NCI-H524 treated with DMSO at 0.1 percent for 48 hours (cell line): ENCODE data around the gene TRAP1.
A peak's percentile ranks its signal among the peaks of the same experiment; 100 is the strongest.
"Not testable (repeated sequence)": the region's sequence is repeated elsewhere in the genome, so short reads cannot be mapped to it uniquely, and the experiment has no call there.

Source experiments
- DNase-seq: peaks from one replicate; lab custom pipeline; 2025; lab: John Stamatoyannopoulos, UW

The TRAP1 gene

DNA sequence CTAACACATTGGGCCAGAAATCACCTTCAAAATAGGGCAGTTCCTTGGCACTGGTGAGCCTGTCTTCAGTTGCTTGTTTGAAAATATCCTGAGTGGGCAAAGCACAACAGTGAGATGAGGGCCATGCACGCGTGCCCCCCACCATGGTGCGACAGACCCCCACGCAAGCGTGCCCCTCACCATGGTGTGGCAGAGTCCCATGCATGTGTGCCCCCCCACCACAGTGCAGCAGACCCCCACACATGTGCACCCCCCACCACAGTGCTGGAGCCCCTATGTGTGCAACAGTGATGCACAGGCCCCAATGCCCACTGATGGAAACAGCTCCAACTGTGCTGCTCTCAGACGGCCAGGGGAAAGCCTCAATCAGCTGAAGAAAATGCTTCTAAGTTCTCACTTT is 18.8 kb upstream of the TRAP1 start:
- DNase-seq: no peak

DNA sequence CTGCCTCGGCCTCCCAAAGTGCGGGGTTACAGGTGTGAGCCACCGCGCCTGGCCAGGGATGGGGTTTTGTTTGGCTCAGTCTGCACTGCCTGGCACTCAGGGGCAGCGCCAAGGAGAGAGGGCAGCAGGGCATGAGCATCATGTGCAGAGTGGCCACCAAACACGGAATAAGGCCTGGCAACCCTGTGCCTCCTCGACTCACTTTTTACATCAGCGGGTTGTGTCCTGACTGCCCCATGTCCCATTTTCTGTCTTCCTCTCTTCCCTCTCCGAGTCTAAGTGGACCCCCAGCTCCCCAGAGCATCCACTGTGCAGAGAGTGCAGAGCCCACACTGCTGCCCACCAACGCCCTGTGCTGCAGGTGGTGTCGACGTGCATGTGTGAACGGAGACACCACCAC is 18.2 kb upstream of the TRAP1 start:
- no peak for DNase-seq

DNA sequence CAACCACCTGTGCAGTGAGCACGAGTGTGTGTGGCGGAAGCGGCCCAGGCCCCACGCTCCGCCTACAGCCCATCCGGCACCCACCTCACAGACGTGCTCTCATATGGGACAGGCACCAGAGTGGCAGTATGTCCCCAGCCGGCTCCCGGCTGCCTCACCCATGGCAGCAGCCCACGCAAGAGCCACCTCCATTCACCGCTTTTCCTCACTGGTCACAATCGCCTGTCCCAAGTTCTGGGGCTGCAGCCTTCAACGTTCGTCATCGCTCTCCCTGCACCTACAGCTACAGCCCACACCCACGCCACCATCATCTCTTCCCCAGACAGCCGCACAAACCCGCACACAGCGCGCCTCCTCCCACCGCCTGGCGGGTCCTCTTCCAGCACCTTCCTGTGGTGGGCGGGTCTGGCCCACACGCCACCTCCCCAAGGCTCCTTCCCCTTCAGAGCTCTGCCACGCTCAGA is 17.5 kb upstream of the TRAP1 start:
- no peak for DNase-seq

DNA sequence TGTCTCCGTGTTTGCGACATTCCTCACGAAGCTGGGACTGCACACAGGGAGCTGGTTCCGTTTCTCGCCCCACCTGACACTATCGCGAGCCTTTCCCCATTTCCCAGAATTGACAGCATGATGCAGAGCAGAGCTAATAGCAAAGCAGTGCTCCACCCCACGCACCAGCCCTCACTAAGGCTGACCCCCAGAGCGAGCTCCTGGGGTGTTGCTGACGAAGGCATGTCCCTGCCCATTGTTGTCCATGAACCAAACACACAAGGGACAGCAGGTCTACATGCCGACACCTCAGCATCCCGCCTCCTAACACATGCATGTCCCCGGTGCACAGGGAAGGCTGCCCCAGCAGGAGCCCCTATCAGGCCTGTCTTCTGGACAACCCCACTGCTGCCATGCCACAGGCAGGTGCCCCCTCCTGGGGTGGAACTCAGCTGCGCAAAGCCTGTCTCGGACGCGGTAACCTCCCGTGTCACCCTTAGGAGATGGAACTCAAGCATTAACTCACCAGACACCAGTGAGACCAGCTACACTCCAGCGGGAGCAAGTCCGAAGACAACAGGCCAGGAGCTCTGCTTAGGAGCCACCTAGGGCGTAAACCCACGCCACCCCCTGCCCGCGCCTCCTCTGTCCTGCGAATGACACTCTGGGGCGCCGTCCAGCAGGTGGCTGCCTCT is 16.9 kb upstream of the TRAP1 start:
- DNase-seq: no peak

DNA sequence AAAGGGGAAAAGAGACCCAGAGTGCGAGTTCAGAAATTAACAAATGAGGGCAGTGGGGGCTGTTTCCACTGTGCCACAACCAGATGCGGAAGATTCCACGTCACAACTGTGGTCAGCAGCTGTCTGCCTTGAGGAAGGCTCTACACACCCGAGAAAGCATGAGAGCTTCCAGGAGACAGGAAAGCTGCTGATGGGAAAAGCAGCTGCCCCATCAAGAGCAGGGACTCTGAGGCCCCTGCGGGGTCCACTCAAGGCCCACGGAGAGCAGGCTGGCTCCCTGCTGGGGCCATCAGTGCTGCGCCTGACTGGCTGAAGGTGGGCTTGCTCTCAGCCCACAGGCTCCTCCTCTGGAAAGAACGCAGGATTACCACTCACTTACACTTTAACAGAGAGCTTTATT is 14.8 kb upstream of the TRAP1 start:
- no peak for DNase-seq

DNA sequence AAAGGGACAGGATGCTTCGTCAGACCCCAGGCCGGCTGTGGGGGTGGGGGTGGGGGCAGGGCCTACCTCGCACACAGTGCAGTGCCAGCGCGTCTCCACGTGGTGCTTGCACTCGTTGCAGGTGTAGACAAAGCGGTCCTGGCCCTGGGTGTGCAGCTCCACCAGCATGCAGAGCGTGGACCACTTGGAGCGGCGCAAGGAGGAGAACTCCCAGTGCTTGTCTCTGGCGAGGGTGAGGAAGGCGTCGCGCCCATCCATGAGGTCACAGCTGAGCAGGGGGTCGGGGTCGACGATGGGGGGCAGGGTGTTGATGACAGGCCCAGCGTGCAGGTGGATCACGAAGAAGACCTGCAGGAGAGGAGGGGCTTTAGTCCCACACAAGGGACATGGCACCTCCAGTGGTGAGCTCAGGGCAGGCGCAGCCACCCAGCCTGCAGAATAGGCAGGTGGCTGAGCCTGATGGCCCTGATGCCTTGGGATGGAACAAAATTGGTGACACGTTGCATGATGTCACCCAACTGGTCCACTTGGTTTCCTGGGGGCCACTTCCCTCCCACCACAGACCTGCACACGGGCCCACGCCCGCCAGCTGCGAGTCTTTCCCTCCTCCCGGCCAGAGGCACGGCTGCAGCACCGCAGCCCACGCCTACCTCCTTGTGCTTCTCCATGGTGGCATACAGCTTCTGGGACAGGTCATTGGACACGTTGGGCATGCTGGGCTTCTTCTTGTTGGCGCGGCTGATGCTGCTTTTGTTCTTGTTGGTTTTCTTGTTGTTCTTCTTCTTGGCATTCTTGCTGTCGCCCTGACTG is 14.0 kb upstream of the TRAP1 start:
- no peak for DNase-seq

DNA sequence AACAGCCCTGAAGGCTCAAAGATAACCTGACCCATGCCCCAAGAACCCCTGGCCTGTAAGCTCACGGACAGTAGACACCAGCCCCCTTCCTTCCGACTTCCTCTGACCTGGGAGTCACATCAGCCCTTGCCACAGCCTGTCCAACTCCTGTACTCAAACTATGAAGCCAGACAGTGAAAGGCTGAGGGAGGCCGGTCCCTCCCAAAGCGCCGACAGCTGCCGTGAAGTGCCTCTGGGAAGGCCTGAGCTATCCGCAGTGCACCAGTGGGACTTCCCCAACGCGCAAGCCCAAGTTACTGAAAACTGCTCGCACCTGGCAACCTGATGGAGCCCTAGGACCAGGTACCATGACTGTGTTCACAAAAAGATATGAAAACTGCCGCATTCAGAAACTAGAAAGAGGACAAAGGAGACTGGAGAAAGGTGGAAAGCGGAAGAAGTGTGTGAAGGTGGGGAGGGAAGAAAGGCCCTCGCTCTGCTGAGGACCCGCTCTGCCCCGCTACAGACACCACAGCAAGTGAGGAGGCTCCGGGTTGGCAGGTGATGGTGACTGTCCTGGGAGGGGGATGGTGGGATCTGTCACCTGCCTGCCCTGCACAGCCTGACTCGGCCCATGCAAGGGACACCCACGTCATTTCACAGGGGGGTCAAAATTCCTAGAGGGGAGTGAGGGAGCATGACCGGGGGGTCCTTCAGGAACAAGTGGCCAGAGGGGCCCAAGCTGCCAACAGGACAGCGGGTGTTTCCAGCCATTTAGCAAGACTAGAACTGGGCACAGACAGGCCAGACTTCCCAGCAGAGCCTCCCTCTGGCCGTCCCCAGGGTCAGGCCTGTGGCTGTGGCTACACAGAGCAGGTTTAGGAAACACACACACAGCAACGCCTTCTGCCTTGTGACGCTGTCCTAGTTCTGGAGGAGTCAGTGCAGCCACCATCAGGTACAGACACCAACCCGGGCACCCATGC is 13.1 kb upstream of the TRAP1 start:
- no peak for DNase-seq

DNA sequence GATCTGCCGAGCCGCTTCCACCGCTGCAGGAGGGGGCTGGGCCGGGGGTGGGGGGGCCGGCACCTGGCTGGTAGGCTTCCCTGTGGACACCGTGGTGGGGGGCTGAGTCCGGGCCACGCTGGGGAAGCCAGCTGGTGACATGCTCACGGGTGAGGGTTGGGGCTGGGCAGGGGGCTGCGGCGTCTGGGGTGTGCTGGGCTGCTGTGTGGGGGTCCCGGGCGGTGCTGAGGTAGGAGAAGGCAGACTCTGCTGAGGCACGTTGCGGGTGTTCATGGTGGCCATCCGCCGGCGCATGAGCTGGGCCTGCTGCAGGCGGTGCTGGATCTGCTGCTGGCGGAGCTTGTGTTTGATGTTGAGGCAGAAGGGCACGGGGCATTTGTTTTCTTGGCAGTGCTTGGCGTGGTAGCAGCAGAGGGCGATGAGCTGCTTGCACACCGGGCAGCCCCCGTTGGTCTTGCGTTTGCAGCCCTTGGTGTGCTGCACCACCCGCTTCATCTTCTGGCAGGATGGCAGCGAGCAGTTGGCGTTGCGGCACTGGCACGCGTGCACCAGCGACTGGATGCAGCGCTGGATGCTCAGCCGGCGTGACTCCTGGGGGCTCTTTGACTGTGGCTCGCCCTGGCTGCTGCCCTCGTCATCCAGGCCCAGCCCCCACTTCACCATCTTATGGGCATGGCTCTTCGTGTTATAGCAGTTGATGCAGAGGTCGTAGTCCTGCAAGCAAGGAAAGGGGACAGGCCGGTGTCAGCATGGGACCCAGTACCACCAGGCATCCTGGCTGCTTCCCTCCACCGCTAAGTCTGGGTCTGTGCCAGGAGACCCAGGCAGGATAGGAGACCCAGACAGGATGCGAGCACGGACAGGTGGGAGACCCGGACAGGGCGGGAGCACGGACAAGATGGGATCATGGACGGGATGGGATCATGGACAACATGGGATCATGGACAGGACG is 12.1 kb upstream of the TRAP1 start:
- DNase-seq: no peak

DNA sequence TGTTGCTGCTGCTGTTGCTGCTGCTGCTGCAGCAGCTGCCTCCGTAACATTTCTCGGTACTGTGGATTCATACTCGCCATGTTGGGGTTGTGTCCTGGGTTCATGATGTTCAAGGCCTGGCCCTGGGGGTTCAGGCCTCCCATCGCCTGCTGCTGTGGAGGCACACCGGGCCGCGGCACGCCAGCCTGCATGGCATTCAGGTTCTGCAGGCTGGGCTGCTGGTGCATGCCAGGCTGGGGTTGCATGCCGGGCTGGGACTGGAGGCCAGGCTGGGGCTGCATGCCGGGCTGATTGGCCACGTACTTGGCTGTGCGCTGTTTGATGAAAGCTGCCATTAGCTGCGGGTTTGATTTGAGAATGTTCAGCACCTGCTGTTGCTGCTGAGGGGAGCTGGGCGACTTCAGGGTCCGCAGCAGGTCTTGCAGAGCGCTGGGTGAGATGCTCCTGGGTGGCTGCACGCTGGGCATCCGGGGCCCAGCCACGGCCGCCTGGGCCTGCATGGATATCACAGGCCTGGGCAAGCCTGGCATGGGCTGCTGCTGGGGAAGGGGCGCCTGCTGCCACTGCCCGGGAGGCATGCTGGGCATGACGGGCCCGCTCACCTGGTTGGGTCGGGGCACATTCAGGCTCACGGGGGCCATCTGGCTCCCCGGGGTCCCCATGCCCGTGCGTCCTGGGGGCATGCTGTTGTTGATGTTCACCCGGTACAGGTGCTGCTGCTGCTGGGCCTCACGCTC is 11.3 kb upstream of the TRAP1 start:
- DNase-seq: no peak

DNA sequence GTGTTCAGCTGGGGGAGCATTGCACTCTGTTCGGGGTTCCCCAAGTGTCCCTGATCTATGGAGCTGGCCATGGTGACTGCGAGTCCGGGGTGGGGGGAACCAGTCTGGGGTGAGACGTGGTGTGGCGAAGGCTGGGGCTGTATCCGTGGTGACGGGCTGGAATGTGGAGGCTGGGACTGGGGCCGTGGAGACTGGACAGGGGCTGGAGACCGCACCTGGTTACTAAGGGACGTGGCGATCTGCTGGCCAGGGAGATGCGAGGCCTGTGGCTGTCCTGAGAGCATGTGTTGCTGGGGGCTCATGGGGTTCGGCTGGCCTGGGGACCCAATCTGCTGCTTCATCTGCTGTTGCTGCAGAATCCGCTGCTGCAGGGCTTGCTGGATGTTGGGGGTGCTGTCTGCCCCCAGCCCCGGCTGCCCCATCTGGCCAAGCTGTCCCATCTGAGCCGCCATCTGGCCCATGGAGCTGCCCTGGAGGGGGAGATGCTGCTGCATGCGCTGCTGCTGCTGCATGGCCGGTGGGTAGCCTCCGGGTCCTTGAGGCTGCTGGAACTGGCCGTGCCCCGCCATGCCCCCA is 10.6 kb upstream of the TRAP1 start:
- peak; percentile 55 for DNase-seq

DNA sequence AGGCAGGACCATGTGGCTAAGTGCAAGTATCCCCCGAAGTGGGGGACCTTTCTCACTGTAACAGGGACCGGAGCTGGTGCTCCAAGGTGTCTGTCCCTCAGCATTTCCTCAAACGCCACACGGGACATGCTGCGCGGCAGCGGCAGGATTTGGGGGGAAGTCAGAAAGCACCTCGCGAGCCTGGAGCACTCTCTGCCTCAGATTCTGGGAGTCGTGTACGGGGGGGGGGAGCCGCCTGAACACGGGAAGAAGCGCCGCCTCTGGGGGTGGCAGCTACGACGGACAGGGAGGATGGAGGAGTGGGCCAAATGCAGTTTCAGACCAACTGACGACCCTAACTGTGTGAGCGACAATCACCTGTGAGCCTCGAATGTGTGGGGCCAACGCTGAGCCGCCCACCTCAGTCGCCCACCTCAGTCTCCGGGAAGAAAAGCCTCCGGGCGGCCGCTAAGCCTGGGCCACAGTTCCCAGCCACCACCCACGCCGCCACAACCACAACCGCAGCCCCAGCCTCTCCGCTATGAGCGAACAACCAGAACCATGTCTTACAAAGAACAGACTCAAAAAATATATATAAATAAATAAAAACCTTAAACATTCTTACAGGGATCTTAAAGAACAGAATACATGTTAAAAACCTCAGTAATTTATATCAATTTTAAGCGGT is 8.8 kb upstream of the TRAP1 start:
- DNase-seq: no peak

DNA sequence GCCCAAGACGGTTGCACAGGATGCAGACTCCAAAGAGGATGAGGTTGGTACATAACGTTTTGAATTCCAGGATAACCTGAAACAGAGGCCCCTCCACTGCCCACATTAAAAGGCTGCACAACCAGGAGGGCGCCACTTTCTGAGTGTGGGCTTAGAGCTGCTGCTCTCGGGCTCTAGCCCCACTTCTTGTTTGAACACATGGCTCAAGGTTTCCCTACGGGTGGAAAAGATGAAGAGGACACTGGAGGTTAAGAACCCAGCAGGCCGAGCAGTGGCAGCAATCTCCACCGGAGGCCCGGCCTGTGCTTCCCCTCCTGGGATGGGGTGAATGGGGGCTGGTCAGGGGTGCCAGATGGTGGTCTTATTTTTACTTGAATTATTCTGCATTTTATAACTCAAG is 8.0 kb upstream of the TRAP1 start:
- no peak for DNase-seq

DNA sequence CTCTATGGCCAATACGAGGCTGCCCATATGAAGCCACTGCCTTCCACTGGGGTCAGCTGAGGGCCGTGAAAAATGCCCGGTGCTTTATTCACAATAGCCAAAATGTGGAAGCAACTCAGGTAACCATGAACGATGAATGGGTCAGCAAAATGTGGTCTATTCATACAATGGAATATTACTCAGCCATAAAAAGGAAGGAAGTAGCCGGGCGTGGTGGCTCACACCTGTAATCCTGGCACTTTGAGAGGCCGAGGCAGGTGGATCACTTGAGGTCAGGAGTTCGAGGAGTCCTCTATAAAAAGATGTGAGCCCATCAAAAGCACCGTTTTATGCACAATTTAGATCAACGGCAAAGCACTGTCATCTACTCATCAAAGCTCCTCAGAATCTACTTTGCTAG is 5.2 kb upstream of the TRAP1 start:
- DNase-seq: no peak

DNA sequence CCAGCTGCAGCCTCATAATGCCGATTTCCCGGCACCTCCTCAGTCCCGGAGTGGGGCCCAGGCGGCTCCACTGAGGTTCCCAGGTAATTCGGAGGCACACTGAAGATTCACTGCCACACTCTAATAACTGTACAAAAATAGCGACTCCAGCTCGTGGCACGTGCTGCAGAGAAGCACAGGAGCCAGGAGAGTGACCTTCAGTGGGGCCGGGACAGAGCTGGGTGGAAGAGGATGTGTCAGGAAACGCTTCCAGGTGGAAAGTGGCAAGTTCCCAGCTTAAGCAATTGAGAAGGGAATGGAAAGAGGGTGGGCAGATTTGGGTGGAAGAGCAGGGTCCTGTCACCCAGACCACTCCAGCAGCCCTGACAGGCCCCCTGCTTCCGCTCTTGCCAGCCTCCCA is 3.1 kb upstream of the TRAP1 start:
- no peak for DNase-seq

DNA sequence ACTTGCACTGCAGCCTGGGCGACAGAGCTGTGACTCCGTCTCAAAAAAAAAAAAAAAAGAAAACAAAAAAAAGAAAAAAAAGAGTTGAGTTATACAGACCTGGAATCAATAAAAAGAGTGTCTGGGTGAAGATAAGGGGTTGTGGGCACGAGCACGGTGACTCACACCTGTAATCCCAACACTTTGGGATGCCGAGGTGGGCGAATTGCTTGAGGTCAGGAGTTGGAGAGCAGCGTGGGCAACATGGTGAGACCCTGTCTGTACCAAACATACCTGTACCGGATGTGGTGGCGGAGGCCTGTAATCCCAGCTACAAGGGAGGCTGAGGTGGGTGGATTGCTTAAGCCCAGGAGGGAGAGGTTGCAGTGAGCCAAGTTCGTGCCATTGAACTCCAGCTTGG is 1.3 kb upstream of the TRAP1 start:
- no peak for DNase-seq

DNA sequence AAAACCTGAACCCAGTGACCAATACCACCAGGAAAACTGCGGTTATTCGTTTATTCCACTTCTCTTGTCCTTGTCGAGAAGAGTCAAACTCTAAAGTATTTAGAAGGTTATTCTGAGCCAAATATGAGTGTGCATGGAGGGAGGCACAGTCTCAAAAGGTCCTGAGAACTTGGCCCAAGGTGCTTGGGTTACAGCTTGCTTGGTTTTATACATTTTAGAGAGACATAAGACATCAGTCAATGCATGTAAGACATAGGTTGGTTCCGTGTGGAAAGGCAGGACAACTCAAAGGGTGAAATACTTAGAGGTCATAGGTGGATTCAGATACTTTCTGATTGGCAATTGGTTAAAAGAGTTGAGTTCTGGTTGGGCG is 681 bp upstream of the TRAP1 start:
- no peak for DNase-seq

DNA sequence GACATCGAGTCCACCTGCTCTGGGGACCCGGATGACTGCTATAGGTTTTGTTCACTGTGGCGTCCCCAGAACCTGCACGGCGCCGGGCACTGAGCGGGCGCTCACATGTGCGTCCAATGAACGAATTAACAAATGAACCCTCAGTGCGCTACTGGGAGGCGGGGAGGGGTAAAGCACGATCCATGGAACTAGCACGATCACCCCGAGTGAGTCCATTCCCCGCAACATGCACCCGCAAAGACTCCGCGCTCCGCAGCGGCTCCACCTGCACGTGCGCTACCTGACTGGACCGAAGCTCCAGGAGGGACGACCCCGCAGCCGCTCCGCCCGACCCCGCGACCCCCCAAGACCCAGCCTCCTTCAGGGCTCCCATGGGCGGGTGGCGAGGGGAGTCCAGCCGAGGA is 491 bp downstream of the TRAP1 start:
- no peak for DNase-seq

DNA sequence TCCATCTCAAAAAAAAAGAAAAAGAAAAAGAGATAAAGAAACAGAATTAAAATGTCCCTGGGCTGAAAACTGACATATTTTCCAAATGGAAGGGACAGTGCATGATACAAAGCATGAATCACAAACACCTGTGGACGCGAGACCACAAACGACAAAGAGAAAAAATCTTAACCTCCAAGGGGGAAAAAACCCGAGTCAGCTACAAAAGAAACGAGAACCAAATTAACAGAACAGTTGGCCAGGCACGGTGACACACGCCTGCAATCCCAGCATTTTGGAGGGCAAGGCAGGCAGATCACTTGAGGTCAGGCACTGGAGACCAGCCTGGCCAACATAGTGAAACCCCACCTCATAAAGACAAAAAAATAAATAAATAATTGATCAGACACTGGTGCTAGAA is 1.9 kb downstream of the TRAP1 start:
- no peak for DNase-seq

DNA sequence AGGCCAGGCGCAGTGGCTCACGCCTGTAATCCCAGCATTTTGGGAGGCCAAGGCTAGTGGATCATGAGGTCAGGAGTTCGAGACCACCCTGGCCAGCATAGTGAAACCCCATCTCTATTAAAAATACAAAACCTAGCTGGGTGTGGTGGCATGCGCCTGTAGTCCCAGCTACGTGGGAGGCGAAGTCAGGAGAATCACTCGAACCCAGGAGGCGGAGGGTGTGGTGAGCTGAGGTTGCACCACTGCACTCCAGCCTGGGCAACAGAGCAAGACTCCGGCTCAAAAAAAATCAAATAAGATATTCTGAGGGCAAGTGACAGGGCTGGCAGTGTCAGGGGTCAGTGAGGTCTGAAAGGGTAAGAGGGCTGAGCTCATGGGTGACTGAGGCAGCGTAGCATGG is 2.9 kb downstream of the TRAP1 start:
- not testable (repeated sequence) for DNase-seq
